GM18526 (cell line): ENCODE measurements around the gene BEGAIN.

Experiments used
- POLR2A ChIP-seq: IDR thresholded peaks from 3 replicates; pipeline ENCODE4 v1.6.1; 2011; ENCODE audit not compliant: insufficient read length; ENCODE audit errors: extremely low read depth

The BEGAIN gene

DNA sequence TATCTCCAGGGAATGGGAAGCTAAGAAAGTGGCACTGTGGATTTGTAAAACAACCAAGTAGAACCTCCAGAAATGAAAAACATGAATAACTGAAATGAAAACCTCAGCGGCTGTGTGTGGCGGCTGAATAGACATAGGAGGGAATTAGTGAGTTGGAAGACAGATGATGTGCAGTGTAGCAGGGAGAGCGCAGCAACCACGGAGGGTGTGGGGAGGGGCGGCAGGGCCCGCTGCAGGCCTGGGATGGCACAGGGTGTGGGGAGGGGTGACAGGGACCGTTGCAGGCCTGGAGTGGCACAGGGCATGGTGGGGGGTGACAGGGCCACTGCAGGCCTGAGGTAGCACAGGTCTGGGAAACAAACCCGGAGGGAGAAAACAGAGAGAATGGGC lies 51.1 kb downstream of the BEGAIN start:
- no peak for TF ChIP-seq POLR2A

DNA sequence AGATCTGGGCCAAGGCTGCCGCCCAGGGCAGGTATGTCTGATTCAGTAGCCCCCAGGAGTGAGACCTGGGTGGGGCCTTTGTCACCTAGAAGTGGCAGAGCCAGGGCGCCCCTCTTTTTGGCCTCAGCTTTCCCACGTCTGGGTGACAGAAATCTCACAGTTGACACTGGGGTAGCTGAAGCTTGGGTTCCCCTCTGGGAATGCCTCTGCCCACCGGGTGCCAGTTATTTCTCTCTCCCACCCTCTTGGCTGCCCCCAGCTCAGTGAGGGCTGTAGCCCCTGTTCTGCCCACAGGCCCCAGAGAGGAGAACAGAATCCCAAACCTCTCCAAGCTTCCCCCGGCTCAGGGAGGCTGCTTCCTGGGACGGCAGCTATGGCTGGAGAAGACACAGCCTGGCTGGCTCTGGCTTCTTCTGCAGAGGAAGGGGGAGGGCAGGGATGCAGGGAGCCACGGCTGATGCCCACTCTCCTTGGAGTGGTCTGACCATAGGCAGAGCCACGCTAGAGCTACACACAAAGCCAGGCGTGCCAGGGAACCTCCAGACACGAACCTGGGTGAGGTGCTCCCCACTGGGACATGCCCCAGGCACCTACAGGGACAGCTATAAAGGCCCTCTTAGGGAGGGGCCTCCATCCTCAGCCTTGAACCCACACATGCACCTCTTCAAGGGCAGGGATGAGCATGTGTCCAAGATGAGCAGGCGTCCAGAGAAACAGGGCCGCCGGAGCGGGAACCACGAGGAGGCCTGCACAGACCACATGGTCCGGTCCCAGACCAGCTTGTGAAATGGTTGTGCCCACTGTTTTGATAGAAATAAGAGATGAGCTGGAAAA lies 51.7 kb downstream of the BEGAIN start:
- no peak for TF ChIP-seq POLR2A

DNA sequence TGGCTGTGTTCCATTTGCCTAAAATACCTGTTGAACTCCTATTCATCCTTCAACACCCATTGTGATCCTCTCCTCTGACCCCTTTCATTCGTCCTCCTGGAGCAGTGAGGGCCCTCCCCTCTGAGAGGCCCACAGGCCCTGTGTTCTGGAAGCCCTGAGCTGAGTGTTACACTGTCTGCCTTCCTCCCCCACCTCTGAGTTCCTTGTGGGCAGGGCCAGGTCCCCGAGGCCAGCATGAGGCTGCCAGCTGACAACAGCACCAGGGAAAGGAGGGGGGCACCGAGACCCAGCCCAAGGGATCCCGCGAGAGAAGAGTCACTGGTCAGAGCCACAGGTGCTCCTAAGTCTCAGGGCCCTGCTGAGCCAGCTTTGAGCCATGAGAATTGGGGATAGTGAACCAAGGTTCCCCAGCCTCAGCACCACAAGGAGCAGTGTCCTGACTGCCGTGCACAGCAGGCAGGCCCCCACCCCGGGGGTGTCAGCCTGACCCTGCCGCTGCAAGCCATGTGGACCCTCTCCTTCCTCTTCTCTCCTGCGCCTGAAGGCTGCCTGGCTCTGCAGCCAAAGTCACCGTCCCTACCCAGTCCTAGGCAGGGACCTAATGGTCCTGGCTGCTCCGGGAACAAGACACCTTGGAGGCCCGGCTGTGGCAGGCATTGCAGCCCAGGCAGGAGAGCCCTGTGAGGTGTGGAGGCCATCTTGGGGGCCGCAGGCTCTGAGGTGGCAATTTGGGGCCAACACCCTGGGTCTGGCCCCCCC lies 52.5 kb downstream of the BEGAIN start:
- no peak for TF ChIP-seq POLR2A

DNA sequence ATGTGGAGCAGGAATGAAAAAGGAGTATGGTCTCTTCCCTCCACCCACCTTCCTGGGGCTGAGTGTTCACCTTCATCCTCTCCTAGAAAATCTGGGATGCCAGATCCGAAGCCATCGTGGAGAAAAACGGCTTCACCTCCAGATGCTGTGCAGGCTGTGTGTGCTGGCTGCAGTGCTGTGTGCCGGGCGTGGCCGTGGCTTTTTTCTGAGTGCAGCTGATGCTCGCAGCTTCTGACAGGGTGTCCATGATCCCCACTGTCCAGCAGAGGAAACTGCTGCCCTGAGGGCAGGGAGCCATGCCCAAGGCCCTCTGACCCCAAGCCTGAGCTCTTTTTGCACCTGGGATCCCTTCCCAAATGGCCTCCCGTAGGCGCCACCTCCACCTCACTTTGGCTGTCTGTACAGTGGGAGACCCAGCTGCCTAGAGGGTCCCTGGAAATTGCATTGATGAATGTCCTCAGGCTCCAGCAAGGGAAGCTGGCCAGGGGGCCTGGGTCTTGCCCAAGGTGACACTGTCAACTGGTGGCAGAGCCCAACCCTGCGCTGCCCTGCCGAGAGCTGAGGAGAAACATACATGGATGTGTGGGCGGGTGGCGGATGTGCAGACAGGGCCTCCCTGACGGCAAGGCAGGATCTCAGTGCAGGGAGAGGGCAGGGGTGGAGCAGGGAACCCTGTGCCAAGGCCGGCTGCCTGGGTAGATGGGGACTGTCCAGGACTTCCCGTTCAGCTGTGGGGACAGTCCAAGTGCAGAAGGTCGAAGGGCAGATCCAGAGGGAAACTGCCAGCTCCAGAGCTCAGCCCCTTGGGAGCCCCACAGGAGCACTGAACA lies 53.3 kb downstream of the BEGAIN start:
- TF ChIP-seq POLR2A = no peak

DNA sequence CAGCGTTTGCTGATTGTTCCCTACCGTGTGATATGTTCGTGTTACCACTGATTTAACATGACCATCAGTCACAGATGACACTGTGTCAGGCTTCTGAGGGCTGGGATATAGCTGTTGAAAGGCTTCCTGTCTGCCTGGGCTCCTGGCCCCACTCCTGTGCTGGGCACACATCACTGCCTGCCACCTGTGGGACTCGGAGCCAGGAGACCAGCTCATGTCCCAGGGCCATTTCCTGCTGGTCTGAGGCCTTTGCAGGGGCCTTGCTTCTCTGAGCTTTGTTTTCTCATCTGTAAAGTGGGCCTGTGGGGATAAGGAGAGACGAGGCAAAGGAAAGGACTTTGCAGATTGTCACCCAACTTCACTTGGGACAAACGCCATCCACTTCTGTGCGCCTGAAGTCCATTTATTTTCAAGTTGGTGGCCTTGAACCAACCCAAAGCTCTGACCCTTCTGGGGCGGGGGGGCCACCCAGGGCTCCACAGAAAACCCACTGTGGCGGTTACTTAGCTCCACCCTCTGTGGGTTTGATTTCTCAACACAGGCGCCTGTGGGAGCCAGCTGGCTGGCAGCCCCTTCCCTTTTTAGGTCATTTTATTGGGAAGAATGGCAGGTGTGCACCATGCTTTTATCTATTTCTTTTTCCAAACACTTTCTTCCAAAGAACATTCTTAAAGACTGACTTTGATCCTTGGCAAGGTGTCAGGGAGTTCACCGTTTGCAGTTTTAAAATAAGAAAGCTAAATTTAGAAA lies 54.1 kb downstream of the BEGAIN start:
- TF ChIP-seq POLR2A = no peak

DNA sequence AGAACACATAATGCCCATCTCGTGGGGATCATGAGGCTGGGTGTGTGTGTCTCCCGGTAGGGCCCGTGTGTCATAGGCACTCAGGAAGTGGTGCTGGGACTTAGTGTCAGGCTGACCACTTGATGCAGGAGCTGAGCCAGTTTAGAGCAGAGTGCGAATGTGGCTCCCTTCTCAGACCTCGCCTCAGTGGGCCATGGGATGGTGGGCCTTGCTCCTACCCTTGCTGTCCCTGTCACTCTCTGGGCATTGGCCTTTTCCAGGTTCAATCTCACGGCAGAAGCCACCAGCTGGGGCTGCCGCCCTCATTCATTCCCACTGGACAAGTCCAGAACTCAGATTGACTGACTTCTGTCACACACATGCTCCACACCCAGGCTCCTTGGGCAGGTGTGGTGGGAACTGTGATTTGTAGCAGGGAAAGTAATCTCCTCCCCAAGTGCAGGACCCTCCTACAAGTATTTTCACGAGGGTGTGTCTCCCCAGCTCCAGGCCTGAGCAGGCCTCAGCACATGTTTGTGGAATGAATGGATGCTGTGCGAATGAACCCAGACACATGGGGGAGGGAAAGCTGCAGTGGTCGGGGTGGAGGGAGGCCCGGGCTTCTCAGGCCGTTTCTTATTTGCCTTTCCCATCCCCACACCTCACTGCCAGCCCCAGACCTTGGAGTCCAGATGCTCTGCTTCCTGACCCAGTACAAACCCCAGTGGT lies 54.9 kb downstream of the BEGAIN start:
- no peak for TF ChIP-seq POLR2A

DNA sequence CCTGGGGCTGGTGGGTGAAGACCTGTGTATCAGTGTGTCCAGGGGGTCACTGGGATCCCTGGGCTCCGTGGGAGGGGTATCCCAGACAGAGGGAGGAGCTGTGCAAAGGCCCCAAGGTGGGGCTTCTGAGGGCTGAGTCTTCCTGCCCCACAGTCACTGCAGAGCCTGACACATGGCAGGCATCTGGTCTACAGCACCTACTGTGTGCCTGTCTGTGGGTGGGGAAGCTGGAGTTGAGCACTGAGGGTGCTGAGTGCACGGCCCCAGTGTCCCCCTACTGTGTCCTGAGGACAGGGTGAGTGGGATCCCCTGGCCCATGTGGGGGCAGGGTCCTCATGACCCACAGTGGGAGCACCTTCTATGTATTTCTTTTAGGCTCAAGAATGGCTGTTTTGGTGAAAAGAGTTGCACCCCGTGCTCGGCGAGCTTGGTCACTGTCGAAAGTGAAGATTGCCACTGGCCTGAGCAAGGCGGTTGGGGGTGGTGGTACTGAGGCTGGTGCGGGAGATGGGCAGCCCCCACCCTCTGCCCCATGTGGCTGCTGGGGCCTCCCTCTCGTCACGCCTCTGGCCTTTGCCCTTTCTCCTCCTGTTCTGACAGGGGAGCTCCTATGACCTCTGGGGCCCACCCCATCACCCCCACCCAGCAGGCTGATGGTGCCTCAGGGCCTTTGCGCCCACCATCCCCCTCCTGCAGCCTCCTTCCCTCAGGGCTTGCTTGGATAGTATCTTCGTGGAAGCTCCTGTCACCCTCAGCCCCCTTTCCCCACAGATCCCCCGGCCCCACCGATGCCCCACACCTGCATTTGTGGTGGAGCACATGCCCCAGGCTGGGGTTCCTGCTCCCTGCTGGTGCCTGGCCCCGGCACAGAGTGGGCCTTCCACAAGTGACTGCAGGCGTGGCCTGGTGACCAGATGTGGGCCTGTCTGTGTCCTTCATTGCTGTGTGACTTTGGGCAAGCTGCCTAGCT lies 55.8 kb downstream of the BEGAIN start:
- no peak for TF ChIP-seq POLR2A

DNA sequence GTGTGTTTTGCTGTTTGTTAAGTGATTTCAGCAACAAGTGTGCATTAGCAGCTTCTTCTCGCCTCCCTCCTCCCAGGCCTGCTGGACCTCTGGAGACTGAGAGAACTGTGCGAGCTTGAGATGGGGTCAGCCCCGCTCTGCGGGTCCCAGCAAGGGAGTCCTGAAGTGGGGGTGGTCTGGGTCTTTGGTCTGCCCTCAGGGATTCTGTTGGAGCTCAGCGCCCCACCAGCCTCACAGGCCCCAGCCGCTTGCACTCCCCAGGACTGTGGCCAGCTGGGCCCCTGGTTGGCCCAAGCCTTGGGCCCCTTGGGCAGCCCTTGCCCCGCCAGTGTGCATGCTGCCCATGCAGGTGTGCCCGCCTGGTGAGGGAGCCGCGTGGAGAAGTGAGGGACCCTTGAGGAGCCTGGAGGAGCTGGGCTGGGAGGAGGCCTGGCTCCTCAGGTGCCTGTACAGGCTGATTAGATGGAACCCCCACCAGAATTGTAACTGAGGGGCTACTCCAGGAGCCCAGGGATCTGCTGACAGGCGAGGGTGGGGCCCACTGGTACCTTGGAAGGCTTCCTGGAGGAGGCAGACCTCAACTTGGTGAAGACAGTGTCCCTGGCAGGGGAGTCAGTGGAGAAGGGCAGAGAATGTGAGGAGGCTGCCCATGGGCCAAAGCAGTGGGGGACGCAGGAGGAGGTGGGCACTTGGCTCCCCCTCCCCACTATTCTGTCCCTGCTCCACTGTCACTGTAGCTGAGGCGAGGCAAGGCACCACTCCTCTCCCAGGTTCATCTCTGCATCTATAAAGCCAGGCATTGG lies 56.7 kb downstream of the BEGAIN start:
- TF ChIP-seq POLR2A = no peak

DNA sequence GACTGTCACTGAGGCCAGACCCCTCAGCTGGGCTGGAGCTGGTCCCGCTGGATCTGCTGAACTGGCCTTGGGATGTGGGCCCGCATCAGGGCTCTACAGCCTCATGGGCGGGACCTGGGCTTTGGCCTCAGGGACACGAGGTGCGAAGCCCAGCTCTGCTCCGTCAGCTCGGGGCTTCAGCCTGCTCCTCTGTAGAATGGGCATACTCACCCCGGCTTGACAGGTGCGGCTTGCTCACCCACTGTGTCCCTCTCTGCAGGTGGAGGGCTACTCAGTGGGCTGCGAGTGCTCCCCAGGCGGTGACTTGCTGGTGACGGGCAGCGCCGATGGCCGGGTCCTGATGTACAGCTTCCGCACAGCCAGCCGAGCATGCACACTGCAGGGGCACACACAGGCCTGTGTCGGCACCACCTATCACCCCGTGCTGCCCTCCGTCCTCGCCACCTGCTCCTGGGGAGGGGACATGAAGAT lies 57.6 kb downstream of the BEGAIN start:
- TF ChIP-seq POLR2A = no peak

DNA sequence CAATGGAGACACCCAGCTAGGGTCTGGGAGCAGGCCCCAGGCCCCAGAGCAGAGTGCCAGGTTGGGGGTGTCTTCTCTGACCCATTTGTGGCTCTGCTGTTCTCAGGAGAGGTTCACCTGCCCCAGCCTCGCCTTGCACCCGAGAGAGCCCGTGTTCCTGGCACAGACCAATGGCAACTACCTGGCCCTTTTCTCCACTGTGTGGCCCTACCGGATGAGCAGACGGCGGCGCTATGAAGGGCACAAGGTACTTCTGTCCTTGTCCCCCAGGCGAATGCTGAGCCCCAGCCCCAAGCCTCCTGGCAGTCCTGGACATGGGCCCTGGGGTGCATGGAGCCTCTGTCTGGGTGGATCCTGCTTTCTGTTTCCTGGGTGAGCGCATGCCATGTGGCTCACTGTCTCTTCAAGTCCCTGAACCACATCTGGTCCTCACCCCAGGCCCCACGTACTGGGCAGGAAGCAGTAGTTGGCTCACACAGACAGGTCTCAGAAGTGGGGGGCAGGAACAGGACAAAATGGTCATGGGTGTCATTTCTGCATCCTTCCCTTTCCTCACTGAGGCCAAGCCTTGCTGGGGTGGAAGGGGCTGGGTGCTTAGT lies 58.2 kb downstream of the BEGAIN start:
- TF ChIP-seq POLR2A = no peak

DNA sequence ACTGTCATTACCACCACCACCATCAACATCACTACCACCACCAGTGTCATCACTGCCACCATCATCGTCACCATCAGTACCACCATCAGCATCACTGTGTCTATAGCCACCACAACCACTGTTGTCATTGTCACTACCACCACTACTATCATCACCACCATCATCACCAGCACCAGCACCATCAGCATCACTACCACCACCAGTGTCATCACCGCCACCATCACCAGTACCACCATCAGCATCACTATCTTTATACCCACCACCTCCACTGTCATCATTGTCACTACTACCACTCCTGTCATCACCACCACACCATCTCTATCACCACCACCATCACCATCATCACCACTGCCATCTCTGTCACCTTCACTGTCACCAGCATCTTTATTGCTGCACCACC lies 60.6 kb downstream of the BEGAIN start:
- TF ChIP-seq POLR2A = no peak

DNA sequence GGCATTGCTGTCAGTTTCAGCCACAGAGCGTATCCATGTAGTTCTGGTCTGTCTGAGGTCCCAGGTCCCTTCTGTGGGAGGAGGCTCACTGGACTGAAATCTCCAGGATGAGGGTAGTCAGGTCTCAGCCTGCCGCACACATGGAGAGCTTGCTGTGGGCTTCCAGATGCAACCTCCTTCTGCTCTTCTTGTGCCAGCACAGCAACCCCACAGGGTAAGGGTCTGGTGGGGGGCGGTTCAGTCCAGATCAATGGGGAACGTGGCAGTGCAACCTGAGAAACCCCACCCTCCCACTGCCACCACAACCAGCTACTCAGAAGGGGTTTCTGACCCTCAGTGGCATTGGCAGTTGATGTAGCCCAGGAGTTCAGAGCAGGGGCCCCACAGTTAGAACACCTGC lies 61.2 kb downstream of the BEGAIN start:
- no peak for TF ChIP-seq POLR2A
